ENCODE results near the gene MTA1. TPM values are rescaled to one million over a fixed set of nuclear protein-coding genes. Genes with fewer than 3 reads are reported as not detected.
A peak's percentile ranks its signal among the peaks of the same experiment; 100 is the strongest.

Gene MTA1
- total RNA-seq, 3 donors from 2014 or later (not counting 1 experiment from before 2014, with no cell fraction given) = 104 to 125 (median 112) TPM

GRCh38 chr14:105475269-105476096 lies 55.9 kb downstream of the MTA1 start:
- peak overlapping the region in 1 of 2 donors; percentile 11 for H3K27ac Mint-ChIP-seq

GRCh38 chr14:105476097-105476830 lies 56.6 kb downstream of the MTA1 start:
- Histone ChIP-seq H3K4me3 (ENCODE audit: low read length) (no peak overlapping the region), H3K36me3 (ENCODE audit: control insufficient read depth, insufficient read depth, low read length) (no peaks in the 10 kb centered on the region), H3K27ac (ENCODE audit: low read length) (no peak overlapping the region), H3K27me3 (ENCODE audit: control insufficient read depth, insufficient read depth, low read length) (peaks cover 24% of the 10 kb centered on the region), H3K4me1 (ENCODE audit: control insufficient read depth, insufficient read depth, low read length) (peaks cover 62% of the 10 kb centered on the region), H3K9me3 (ENCODE audit: control insufficient read depth, insufficient read depth, low read length) (no peaks in the 10 kb centered on the region)
- no peak for ATAC-seq
- intact Hi-C loops (cut with micrococcal nuclease) = no loop called here
- 51% methylated on average over 21 of the region's 21 CpGs for WGBS (ENCODE audit: insufficient coverage)
- H3K27ac Mint-ChIP-seq = peak overlapping the region in 1 of 2 donors; percentile 89
- H3K9me3 Mint-ChIP-seq = no peaks in the 10 kb centered on the region
- no peak for TF ChIP-seq CTCF (IDR thresholded peaks at IDR 0.05)
- H3K27me3 Mint-ChIP-seq (ENCODE audit: low read depth in 2 of 2) = peaks cover 0 to 9% of the 10 kb centered on the region in 2 donors
- peaks cover 6 to 39% of the 10 kb centered on the region in 2 donors for H3K4me1 Mint-ChIP-seq
- DNase-seq = no peak
- H3K36me3 Mint-ChIP-seq = no peaks in the 10 kb centered on the region
- peak overlapping the region; percentile 50 for H3K4me3 Mint-ChIP-seq

More at GRCh38 chr14:105475269-105476096, 55.9 kb downstream of the MTA1 start:
- H3K27ac ChIP-seq (ENCODE audit: low read length) = no peak overlapping the region
- TF ChIP-seq CTCF (IDR thresholded peaks at IDR 0.05) = no peak
- Mint-ChIP-seq H3K9me3 (no peaks in the 10 kb centered on the region), H3K4me1 (peaks cover 6 to 31% of the 10 kb centered on the region in 2 donors), H3K36me3 (no peaks in the 10 kb centered on the region), H3K4me3 (peak overlapping the region; percentile 47), H3K27me3 (ENCODE audit: low read depth in 2 of 2) (peaks cover 0 to 9% of the 10 kb centered on the region in 2 donors)
- no peaks in the 10 kb centered on the region for H3K9me3 ChIP-seq (ENCODE audit: control insufficient read depth, insufficient read depth, low read length)
- WGBS (ENCODE audit: insufficient coverage) = 7% methylated on average over 48 of the region's 48 CpGs
- ATAC-seq (no peak), DNase-seq (peak in 1 of 2 donors; percentile 26)
- intact Hi-C loops (cut with micrococcal nuclease) = no loop called here
- H3K36me3 ChIP-seq (ENCODE audit: control insufficient read depth, insufficient read depth, low read length) = no peaks in the 10 kb centered on the region
- peaks cover 54% of the 10 kb centered on the region for H3K4me1 ChIP-seq (ENCODE audit: control insufficient read depth, insufficient read depth, low read length)
- no peak overlapping the region for H3K4me3 ChIP-seq (ENCODE audit: low read length)
- peaks cover 24% of the 10 kb centered on the region for H3K27me3 ChIP-seq (ENCODE audit: control insufficient read depth, insufficient read depth, low read length)

GRCh38 chr14:105476831-105477659 lies 57.4 kb downstream of the MTA1 start:
- intact Hi-C loops (cut with micrococcal nuclease) = no loop called here
- Mint-ChIP-seq H3K36me3 (no peaks in the 10 kb centered on the region), H3K27ac (peak overlapping the region; percentile 81 to 89), H3K27me3 (ENCODE audit: low read depth in 2 of 2) (peaks cover 0 to 9% of the 10 kb centered on the region in 2 donors), H3K4me1 (peaks cover 7 to 46% of the 10 kb centered on the region in 2 donors), H3K4me3 (peak overlapping the region; percentile 68), H3K9me3 (no peaks in the 10 kb centered on the region)
- H3K4me3 ChIP-seq (ENCODE audit: low read length) = no peak overlapping the region
- peak in 1 of 2 donors; percentile 21 for DNase-seq
- no peak for TF ChIP-seq CTCF (IDR thresholded peaks at IDR 0.05)
- ATAC-seq = no peak
- WGBS (ENCODE audit: insufficient coverage) = 50% methylated on average over 16 of the region's 16 CpGs
- peaks cover 70% of the 10 kb centered on the region for H3K4me1 ChIP-seq (ENCODE audit: control insufficient read depth, insufficient read depth, low read length)
- H3K27me3 ChIP-seq (ENCODE audit: control insufficient read depth, insufficient read depth, low read length) = peaks cover 24% of the 10 kb centered on the region
- H3K27ac ChIP-seq (ENCODE audit: low read length) = no peak overlapping the region
- H3K9me3 ChIP-seq (ENCODE audit: control insufficient read depth, insufficient read depth, low read length) = no peaks in the 10 kb centered on the region
- H3K36me3 ChIP-seq (ENCODE audit: control insufficient read depth, insufficient read depth, low read length) = no peaks in the 10 kb centered on the region

Data from natural killer cell (primary cell).